ENCODE data around the gene CNGA4.

DNA sequence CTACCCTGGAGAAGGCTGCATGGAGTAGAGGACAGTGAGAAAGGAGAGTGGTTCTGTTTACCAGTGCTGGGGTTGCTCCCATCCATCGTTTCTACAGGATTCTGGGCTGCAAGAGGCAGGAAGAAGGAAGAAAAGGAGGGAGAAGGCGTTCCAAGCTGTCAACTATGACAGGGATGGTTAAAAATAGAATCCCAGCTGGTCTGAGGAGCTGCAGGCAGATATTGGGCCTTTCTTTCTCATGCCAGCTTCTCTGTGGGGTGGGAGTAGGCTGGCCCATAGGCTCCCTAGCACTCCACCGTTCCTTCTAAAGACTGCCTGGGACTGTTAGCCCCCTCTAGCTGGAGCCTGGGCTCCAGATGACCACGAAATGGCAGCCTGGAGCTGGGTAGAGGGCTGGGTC lies 34.3 kb downstream of the CNGA4 start:
- TF ChIP-seq POLR2A (IDR thresholded peaks at IDR 0.05; ENCODE audit: low read depth, low read length) (no peak), TAF1 (IDR thresholded peaks at IDR 0.05; ENCODE audit: low read depth, low read length) (no peak)
